Measurements from ENCODE around the gene S1PR3.

GRCh38 chr9:89049646-89050045, 58.4 kb downstream of the S1PR3 start:
- TF ChIP-seq CTCF (IDR thresholded peaks at IDR 0.05; ENCODE audit: low read depth, low read length, poor library complexity, severe bottlenecking): no peak
- TF ChIP-seq EZH2phosphoT487 (IDR thresholded peaks at IDR 0.05; ENCODE audit: borderline replicate concordance, low read length): no peak
